Keratinocyte (primary cell): ENCODE results near the gene INPP5A.

ENCODE experiments used
- EZH2 ChIP-seq: IDR thresholded peaks from one replicate; pipeline ENCODE4 v1.6.1; 2012; ENCODE audit warnings: inconsistent platforms, mild to moderate bottlenecking, low read length, moderate library complexity
- TF ChIP-seq, protein P1 (sequence below), 3 experiments: IDR thresholded peaks in 1 of 3; conservative IDR thresholded peaks in 1 of 3; optimal IDR thresholded peaks in 1 of 3; 2 replicates in 2 of 3; 3 replicates in 1 of 3; pipeline versions ENCODE3 to v1.5.1; 2011; ENCODE audit warnings: low read length in 3 of 3, mild to moderate bottlenecking in 3 of 3, moderate library complexity in 2 of 3, control low read depth in 1 of 3, inconsistent platforms in 1 of 3; ENCODE audit not compliant: insufficient read depth in 2 of 3; ENCODE audit errors: extremely low read depth in 1 of 3

DNA sequence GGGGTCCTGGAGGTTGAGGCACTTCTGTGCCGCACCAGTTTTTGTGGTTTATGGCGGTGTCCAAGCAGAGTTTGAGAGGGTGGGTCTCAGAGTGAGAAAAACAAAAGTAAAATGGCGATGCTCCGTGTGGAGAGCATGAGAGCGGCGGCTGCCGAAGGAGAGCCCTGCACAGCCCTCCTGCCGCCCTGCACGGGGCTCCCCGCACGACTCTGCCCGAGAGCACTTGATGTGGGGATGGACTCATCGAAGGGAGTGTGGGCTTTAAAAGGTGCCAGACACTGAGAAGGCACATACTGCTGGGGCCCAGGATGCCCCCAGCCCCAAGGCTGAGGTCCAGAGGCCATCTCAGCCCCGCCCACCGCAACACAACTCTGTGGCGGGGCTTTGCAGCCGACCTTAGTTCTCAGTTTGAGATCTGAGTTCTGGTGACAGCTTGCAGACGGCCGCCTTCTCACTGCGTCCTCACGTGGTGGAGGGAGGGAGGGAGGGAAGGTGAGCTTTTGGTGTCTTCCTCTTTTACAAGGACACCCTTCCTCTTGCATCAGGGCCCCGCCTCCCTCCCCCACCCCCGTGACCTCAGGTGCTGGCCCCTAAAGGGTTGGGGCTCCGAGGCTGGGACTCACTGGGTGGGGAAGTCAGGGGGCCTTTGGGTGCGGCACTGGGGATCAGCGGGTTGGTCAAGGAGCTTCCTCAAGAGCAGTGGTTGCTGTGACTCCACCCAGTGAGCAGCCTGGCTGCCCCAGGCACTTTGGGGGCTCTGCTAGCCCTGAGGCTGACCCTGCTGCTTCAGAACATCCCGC lies 179.3 kb downstream of the INPP5A start:
- TF ChIP-seq, protein P1, sequence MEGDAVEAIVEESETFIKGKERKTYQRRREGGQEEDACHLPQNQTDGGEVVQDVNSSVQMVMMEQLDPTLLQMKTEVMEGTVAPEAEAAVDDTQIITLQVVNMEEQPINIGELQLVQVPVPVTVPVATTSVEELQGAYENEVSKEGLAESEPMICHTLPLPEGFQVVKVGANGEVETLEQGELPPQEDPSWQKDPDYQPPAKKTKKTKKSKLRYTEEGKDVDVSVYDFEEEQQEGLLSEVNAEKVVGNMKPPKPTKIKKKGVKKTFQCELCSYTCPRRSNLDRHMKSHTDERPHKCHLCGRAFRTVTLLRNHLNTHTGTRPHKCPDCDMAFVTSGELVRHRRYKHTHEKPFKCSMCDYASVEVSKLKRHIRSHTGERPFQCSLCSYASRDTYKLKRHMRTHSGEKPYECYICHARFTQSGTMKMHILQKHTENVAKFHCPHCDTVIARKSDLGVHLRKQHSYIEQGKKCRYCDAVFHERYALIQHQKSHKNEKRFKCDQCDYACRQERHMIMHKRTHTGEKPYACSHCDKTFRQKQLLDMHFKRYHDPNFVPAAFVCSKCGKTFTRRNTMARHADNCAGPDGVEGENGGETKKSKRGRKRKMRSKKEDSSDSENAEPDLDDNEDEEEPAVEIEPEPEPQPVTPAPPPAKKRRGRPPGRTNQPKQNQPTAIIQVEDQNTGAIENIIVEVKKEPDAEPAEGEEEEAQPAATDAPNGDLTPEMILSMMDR (optimal IDR thresholded peaks at IDR 0.05 in 1 of 3, IDR thresholded peaks at IDR 0.05 in 1 of 3, conservative IDR thresholded peaks at IDR 0.05 in 1 of 3; ENCODE audit: extremely low read depth in 1 of 3, insufficient read depth in 2 of 3, low read length in 3 of 3) = no peak
- no peak for TF ChIP-seq EZH2
